HUES6 (cell line): ENCODE results near the gene JAK2.

Experiments used
- H3K27ac ChIP-seq: 2 replicates; pipeline ENCODE4 v1.7.0; 2013; ENCODE audit warnings: low read depth, mild to moderate bottlenecking, low read length, inconsistent platforms
- H3K27me3 ChIP-seq: 2 replicates; pipeline ENCODE4 v1.6.1; 2013; ENCODE audit warnings: low read length; ENCODE audit not compliant: control insufficient read depth, insufficient read depth
- H3K36me3 ChIP-seq: 2 replicates; pipeline ENCODE4 v1.6.1; 2013; ENCODE audit warnings: low read length; ENCODE audit not compliant: control insufficient read depth, insufficient read depth
- H3K4me1 ChIP-seq: 2 replicates; pipeline ENCODE4 v1.6.1; 2013; ENCODE audit warnings: low read length; ENCODE audit not compliant: control insufficient read depth, insufficient read depth
- H3K4me3 ChIP-seq: 2 replicates; pipeline ENCODE4 v1.5.1; 2013; ENCODE audit warnings: low read depth, low read length
- H3K9ac ChIP-seq: one replicate; pipeline ENCODE4 v1.6.1; 2013; ENCODE audit warnings: mild to moderate bottlenecking, low read length
- H3K9me3 ChIP-seq: 2 replicates; pipeline ENCODE4 v1.6.1; 2013; ENCODE audit warnings: low read depth, low read length; ENCODE audit not compliant: control insufficient read depth, insufficient read depth

Gene JAK2

GRCh38 chr9:4982721-4983482 is 2.2 kb upstream of the JAK2 start:
- Histone ChIP-seq H3K4me3 (no peak overlapping the region), H3K27ac (no peak overlapping the region), H3K9ac (no peak overlapping the region)

GRCh38 chr9:4983601-4984165 is 1.4 kb upstream of the JAK2 start:
- H3K9ac ChIP-seq, result peak overlapping the region; percentile 80
- H3K9me3 ChIP-seq, result no peaks in the 10 kb centered on the region
- H3K27ac ChIP-seq, result no peak overlapping the region
- H3K4me3 ChIP-seq, result peak overlapping the region; percentile 63
- H3K36me3 ChIP-seq, result no peaks in the 10 kb centered on the region
- H3K4me1 ChIP-seq, result peaks cover 15% of the 10 kb centered on the region
- H3K27me3 ChIP-seq, result no peaks in the 10 kb centered on the region

More at GRCh38 chr9:4982721-4983482, 2.2 kb upstream of the JAK2 start:
- no peaks in the 10 kb centered on the region for H3K9me3 ChIP-seq
- H3K4me1 ChIP-seq, result peaks cover 15% of the 10 kb centered on the region
- no peaks in the 10 kb centered on the region for H3K36me3 ChIP-seq
- no peaks in the 10 kb centered on the region for H3K27me3 ChIP-seq

- no peaks in the 10 kb centered on the region for H3K27me3 ChIP-seq
- H3K9ac ChIP-seq, result peak overlapping the region; percentile 80
- H3K27ac ChIP-seq, result peak overlapping the region; percentile 89; the same call in 1 of the 2 replicates
- no peaks in the 10 kb centered on the region for H3K36me3 ChIP-seq
- peaks cover 15% of the 10 kb centered on the region for H3K4me1 ChIP-seq
- no peaks in the 10 kb centered on the region for H3K9me3 ChIP-seq
- peak overlapping the region; percentile 63 for H3K4me3 ChIP-seq
Observed at GRCh38 chr9:4984171-4984620, 876 bp upstream of the JAK2 start.

- H3K9me3 ChIP-seq, result no peaks in the 10 kb centered on the region
- H3K9ac ChIP-seq, result peak overlapping the region; percentile 80
- H3K36me3 ChIP-seq, result no peaks in the 10 kb centered on the region
- peak overlapping the region; percentile 89; the same call in 1 of the 2 replicates for H3K27ac ChIP-seq
- H3K4me3 ChIP-seq, result peak overlapping the region; percentile 63
- no peaks in the 10 kb centered on the region for H3K27me3 ChIP-seq
- peaks cover 15% of the 10 kb centered on the region for H3K4me1 ChIP-seq
Observed at GRCh38 chr9:4985386-4986266, 554 bp downstream of the JAK2 start.

GRCh38 chr9:4986296-4986695 is 1.2 kb downstream of the JAK2 start:
- H3K27ac ChIP-seq, result no peak overlapping the region
- peak overlapping the region; percentile 63 for H3K4me3 ChIP-seq
- H3K4me1 ChIP-seq, result peaks cover 15% of the 10 kb centered on the region
- H3K27me3 ChIP-seq, result no peaks in the 10 kb centered on the region
- H3K9ac ChIP-seq, result peak overlapping the region; percentile 80
- H3K9me3 ChIP-seq, result no peaks in the 10 kb centered on the region
- no peaks in the 10 kb centered on the region for H3K36me3 ChIP-seq

GRCh38 chr9:4986783-4987182 is 1.7 kb downstream of the JAK2 start:
- Histone ChIP-seq H3K27me3 (no peaks in the 10 kb centered on the region), H3K9ac (no peak overlapping the region), H3K9me3 (no peaks in the 10 kb centered on the region; the same call in 1 of the 2 replicates), H3K4me3 (no peak overlapping the region), H3K27ac (no peak overlapping the region), H3K4me1 (peaks cover 15% of the 10 kb centered on the region), H3K36me3 (no peaks in the 10 kb centered on the region)

GRCh38 chr9:4987961-4988421 is 2.9 kb downstream of the JAK2 start:
- Histone ChIP-seq H3K9me3 (peaks cover 6% of the 10 kb centered on the region), H3K36me3 (peaks cover 10% of the 10 kb centered on the region; the same call in 1 of the 2 replicates), H3K9ac (no peak overlapping the region), H3K27ac (no peak overlapping the region), H3K4me1 (peaks cover 15% of the 10 kb centered on the region), H3K27me3 (no peaks in the 10 kb centered on the region), H3K4me3 (no peak overlapping the region)

- H3K27me3 ChIP-seq, result no peaks in the 10 kb centered on the region
- no peak overlapping the region for H3K27ac ChIP-seq
- no peak overlapping the region for H3K4me3 ChIP-seq
- peaks cover 6% of the 10 kb centered on the region for H3K9me3 ChIP-seq
- H3K9ac ChIP-seq, result no peak overlapping the region
- H3K36me3 ChIP-seq, result peaks cover 10% of the 10 kb centered on the region; the same call in 1 of the 2 replicates
- peaks cover 8% of the 10 kb centered on the region; the same call in 1 of the 2 replicates for H3K4me1 ChIP-seq
Observed at GRCh38 chr9:4992872-4993271, 7.8 kb downstream of the JAK2 start.

GRCh38 chr9:4994166-4994890 is 9.3 kb downstream of the JAK2 start:
- Histone ChIP-seq H3K4me3 (no peak overlapping the region), H3K9me3 (peaks cover 6% of the 10 kb centered on the region), H3K4me1 (peaks cover 8% of the 10 kb centered on the region; the same call in 1 of the 2 replicates), H3K27ac (no peak overlapping the region), H3K27me3 (no peaks in the 10 kb centered on the region), H3K36me3 (peaks cover 10% of the 10 kb centered on the region; the same call in 1 of the 2 replicates), H3K9ac (no peak overlapping the region)

GRCh38 chr9:4997196-4997595 is 12.1 kb downstream of the JAK2 start:
- H3K36me3 ChIP-seq, result peaks cover 8% of the 10 kb centered on the region; the same call in 1 of the 2 replicates
- H3K9ac ChIP-seq, result no peak overlapping the region
- no peak overlapping the region for H3K27ac ChIP-seq
- peaks cover 8% of the 10 kb centered on the region; the same call in 1 of the 2 replicates for H3K4me1 ChIP-seq
- H3K4me3 ChIP-seq, result no peak overlapping the region
- H3K27me3 ChIP-seq, result no peaks in the 10 kb centered on the region
- peaks cover 6% of the 10 kb centered on the region for H3K9me3 ChIP-seq
